ENCODE results near the gene ASZ1. TPM values are rescaled to one million over a fixed set of nuclear protein-coding genes. Genes with fewer than 3 reads are reported as not detected.

Gene ASZ1
- total RNA-seq, 1 experiment from 2014 or later, result not detected

DNA sequence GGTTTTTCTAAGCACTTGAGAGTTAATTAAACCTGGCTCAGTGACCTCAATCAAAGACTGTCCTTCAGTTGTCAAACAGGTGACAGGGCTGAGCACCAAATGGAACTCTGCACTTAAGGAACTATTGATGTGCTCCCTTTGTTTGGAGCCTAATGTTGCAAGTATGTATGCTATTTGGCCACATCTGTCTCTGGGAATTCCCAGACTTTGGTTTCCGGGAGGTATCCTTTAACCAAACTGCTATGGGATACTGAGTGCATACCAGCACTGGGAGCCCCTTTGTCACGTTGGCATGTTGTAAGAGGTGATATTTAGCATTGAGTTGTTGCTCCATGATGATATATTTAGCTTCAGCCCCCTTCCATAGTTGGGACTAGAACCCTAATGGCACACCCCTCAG, 25.2 kb downstream of the ASZ1 start:
- Histone ChIP-seq H2AFZ (ENCODE audit: low read length) (no peak overlapping the region), H3K4me3 (ENCODE audit: low read length) (no peak overlapping the region), H3K9me3 (ENCODE audit: low read length) (no peaks in the 10 kb centered on the region), H4K20me1 (ENCODE audit: low read length) (no peaks in the 10 kb centered on the region), H3K4me2 (ENCODE audit: low read length) (no peak overlapping the region), H3K9me2 (replicated peaks; ENCODE audit: low read length) (no peaks in the 10 kb centered on the region), H3K27ac (ENCODE audit: low read length) (no peak overlapping the region), H3K4me1 (ENCODE audit: insufficient read depth, low read length) (no peaks in the 10 kb centered on the region), H3F3A (ENCODE audit: low read length, unreplicated experiment) (no peaks in the 10 kb centered on the region), H3K9ac (ENCODE audit: low read length) (no peak overlapping the region), H3K79me2 (ENCODE audit: low read length) (no peaks in the 10 kb centered on the region), H3K36me3 (ENCODE audit: low read depth, low read length) (no peaks in the 10 kb centered on the region), H3K27me3 (ENCODE audit: low read length) (0 out of 2 replicates have a peak, but pooled peaks cover 3% of the 10 kb centered on the region)
- POLR2A ChIA-PET (ENCODE audit: unreplicated experiment), result no interaction called here
- CTCF ChIA-PET, result no interaction called here
- DNase-seq (no peak), ATAC-seq (no peak)
- intact Hi-C loops (cut with micrococcal nuclease), result no loop called here
- no peak for TF ChIP-seq EZH2phosphoT487 (IDR thresholded peaks at IDR 0.05; ENCODE audit: borderline replicate concordance, low read length)
- no peak for TF ChIP-seq EZH2 (IDR thresholded peaks at IDR 0.05; ENCODE audit: low read length, unreplicated experiment)
- TF ChIP-seq, protein P1, sequence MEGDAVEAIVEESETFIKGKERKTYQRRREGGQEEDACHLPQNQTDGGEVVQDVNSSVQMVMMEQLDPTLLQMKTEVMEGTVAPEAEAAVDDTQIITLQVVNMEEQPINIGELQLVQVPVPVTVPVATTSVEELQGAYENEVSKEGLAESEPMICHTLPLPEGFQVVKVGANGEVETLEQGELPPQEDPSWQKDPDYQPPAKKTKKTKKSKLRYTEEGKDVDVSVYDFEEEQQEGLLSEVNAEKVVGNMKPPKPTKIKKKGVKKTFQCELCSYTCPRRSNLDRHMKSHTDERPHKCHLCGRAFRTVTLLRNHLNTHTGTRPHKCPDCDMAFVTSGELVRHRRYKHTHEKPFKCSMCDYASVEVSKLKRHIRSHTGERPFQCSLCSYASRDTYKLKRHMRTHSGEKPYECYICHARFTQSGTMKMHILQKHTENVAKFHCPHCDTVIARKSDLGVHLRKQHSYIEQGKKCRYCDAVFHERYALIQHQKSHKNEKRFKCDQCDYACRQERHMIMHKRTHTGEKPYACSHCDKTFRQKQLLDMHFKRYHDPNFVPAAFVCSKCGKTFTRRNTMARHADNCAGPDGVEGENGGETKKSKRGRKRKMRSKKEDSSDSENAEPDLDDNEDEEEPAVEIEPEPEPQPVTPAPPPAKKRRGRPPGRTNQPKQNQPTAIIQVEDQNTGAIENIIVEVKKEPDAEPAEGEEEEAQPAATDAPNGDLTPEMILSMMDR (conservative IDR thresholded peaks at IDR 0.05; ENCODE audit: low read depth, low read length), result no peak
- BruUV-seq (replicated peaks), result no TSS peak

DNA sequence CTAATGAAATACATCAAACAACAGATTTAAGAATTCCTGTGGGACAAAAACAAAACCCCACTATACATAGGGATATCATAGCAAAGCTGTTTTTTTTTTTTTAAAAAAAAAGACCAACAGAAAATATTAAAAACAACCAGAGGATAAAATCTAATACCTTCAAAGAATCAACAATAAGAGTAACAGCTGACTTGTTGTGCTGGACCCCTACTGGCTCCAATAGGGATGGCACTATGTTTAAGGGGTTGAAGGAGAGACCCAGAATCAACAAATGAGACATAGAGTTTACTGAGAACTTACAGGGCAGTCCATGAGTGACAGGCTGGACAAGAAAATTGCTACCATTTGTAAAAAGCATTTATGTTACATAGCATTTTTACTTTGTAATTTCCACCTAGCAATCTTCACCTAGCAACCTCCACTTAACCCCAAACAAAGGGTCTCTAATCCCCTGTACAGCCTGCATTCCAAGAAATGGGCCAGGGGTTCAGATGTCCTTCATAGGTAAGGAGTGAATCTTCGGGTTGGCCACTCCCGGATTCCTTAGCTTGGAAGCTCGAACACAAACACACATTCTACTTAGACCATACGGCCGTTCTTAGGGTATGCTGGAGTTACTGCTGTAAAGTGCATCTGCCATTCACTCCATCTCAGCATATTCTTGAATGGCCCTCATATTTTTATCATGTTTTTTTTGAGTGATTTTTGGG, 25.8 kb downstream of the ASZ1 start:
- peaks cover 5% of the 10 kb centered on the region; the same call in 1 of the 2 replicates for H3K27me3 ChIP-seq (ENCODE audit: low read length)
- no peak overlapping the region for H3K4me3 ChIP-seq (ENCODE audit: low read length)
- H3K79me2 ChIP-seq (ENCODE audit: low read length), result no peaks in the 10 kb centered on the region
- no peak overlapping the region for H3K9ac ChIP-seq (ENCODE audit: low read length)
- H3K9me3 ChIP-seq (ENCODE audit: low read length), result no peaks in the 10 kb centered on the region
- TF ChIP-seq, protein P1 (conservative IDR thresholded peaks at IDR 0.05; ENCODE audit: low read depth, low read length), result peak; percentile 48; the same call in 1 of the 2 replicates
- TF ChIP-seq EZH2 (IDR thresholded peaks at IDR 0.05; ENCODE audit: low read length, unreplicated experiment), result no peak
- H3K4me2 ChIP-seq (ENCODE audit: low read length), result no peak overlapping the region
- H4K20me1 ChIP-seq (ENCODE audit: low read length), result no peaks in the 10 kb centered on the region
- no peaks in the 10 kb centered on the region for H3K36me3 ChIP-seq (ENCODE audit: low read depth, low read length)
- H3K4me1 ChIP-seq (ENCODE audit: insufficient read depth, low read length), result no peaks in the 10 kb centered on the region
- ChIA-PET CTCF (interaction anchor here (0.6 kb wide), 1 partner anchor 25 kb away, joined by 3 read pairs; no protein-coding TSS in a partner anchor), POLR2A (ENCODE audit: unreplicated experiment) (interaction anchor here (0.6 kb wide), 1 partner anchor 278 kb away, joined by 3 read pairs; no protein-coding TSS in a partner anchor)
- H3K9me2 ChIP-seq (replicated peaks; ENCODE audit: low read length), result no peaks in the 10 kb centered on the region
- intact Hi-C loops (cut with micrococcal nuclease), result no loop called here
- DNase-seq (peak; percentile 31), ATAC-seq (peak; percentile 58; the same call in 1 of the 2 replicates)
- no TSS peak for BruUV-seq (replicated peaks)
- no peak overlapping the region for H3K27ac ChIP-seq (ENCODE audit: low read length)
- no peak overlapping the region for H2AFZ ChIP-seq (ENCODE audit: low read length)
- H3F3A ChIP-seq (ENCODE audit: low read length, unreplicated experiment), result no peaks in the 10 kb centered on the region

DNA sequence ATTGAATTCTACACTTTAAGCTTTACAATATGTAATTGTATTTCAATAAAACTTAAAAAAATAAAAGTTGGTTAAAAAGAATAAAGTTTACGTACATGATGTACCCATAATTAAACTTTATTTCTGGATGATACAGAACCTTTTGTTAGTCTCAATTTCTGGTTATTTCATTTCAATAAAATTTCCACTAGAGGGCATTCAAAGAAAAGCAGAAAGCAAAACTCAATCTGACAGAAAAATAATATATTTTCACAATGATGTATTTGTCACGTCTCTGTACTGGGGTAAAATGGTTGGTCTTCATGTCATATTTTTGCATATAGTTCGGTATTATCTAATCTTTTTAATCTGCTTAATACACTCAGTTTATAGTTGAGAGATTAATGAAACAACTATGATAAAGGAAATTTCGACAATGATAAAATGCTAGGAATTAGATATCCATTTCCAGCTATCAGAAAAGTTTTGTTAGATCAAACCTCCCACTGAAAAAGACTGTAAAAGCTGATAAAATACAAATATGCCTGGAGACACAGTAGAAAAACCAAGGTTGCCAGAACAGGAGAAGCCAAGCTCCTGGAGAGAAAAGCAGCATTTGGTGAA, 27.4 kb downstream of the ASZ1 start:
- no peak overlapping the region for H3K9ac ChIP-seq (ENCODE audit: low read length)
- no peak overlapping the region for H3K4me3 ChIP-seq (ENCODE audit: low read length)
- no peaks in the 10 kb centered on the region for H3F3A ChIP-seq (ENCODE audit: low read length, unreplicated experiment)
- no peaks in the 10 kb centered on the region for H4K20me1 ChIP-seq (ENCODE audit: low read length)
- no peak overlapping the region for H3K4me2 ChIP-seq (ENCODE audit: low read length)
- BruUV-seq (replicated peaks), result no TSS peak
- DNase-seq, result peak; percentile 32
- ChIA-PET POLR2A (ENCODE audit: unreplicated experiment) (no interaction called here), CTCF (no interaction called here)
- no peaks in the 10 kb centered on the region for H3K9me2 ChIP-seq (replicated peaks; ENCODE audit: low read length)
- ATAC-seq, result no peak
- H3K4me1 ChIP-seq (ENCODE audit: insufficient read depth, low read length), result no peaks in the 10 kb centered on the region
- no peak for TF ChIP-seq EZH2phosphoT487 (IDR thresholded peaks at IDR 0.05; ENCODE audit: borderline replicate concordance, low read length)
- TF ChIP-seq, protein P1 (conservative IDR thresholded peaks at IDR 0.05; ENCODE audit: low read depth, low read length), result peak; percentile 71
- intact Hi-C loops (cut with micrococcal nuclease), result loop anchor here (1.0 kb wide), 2 partner anchors 274 to 316 kb away; no protein-coding TSS in a partner anchor
- no peaks in the 10 kb centered on the region for H3K79me2 ChIP-seq (ENCODE audit: low read length)
- no peaks in the 10 kb centered on the region for H3K9me3 ChIP-seq (ENCODE audit: low read length)
- H2AFZ ChIP-seq (ENCODE audit: low read length), result no peak overlapping the region
- H3K27ac ChIP-seq (ENCODE audit: low read length), result no peak overlapping the region
- H3K36me3 ChIP-seq (ENCODE audit: low read depth, low read length), result no peaks in the 10 kb centered on the region
- H3K27me3 ChIP-seq (ENCODE audit: low read length), result peaks cover 19% of the 10 kb centered on the region
